GM10847 (cell line): ENCODE data around the gene CRYBG1.

Source experiments
- POLR2A ChIP-seq: IDR thresholded peaks from 2 replicates; pipeline ENCODE4 v1.6.1; 2011; ENCODE audit not compliant: insufficient read length; ENCODE audit errors: extremely low read depth

CRYBG1 gene

DNA sequence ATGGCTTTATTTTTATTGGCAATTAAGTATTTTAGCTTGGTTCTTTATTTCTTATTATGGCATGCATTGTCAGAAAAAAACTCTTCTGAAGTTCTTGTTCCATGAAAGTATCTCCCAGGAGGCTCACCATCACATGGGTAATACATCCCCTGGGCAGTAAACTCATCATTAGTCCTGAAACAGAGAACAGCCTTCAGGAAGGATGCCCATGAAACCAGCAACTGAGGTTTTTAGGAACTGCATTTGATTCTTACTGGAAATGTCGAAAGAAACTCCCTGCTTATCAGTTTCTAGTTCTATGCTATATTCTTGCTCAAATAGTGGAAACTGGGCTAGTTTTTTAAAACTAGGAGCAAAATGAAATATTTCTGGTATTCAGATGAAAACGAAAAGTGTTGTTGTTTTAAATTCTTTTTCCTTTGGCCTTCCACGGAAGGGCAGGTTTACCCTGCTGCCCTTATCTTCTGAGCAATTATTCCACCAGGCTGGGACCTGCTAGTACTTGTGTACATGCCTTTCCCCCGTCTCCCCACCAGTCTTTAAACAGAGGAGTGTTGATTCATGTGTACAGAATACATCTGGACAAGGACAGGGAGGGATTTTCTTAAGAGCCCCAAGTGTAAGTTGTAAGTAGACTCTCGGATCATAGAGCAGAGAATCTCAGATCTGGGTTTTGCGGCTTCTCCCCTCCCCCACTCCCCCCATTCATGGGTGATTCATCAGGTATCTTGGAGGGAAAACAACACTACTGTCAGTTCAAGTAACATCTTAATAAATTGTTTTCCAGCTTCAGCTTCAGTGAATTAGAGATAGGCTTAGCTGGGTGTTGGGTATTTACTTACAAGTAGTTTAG lies 187.3 kb downstream of the CRYBG1 start:
- no peak for TF ChIP-seq POLR2A

- no peak for TF ChIP-seq POLR2A
These were observed 189.0 kb downstream of the CRYBG1 start for GRCh38 chr6:106549521-106549920.

GRCh38 chr6:106551155-106551554 lies 190.6 kb downstream of the CRYBG1 start:
- TF ChIP-seq POLR2A = no peak

DNA sequence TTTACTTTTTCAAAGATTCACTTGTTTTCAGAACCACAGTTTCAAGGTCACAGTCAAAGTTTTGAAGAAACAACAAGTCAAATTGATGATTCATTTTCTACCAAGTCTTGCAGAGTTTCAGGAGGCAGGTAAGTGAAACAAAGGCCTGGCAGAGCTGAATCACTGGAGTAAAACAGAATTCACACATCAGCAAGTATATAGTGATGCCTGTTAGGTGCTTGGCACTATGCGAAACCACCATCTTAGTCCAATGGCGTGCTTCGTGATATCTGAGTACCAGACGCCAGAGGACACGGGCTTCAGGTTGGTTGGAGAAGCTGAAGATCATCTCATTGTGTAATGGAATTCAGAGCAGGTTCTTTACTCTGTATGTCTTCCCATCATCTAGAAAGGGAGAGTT lies 192.9 kb downstream of the CRYBG1 start:
- no peak for TF ChIP-seq POLR2A

GRCh38 chr6:106555767-106556166 lies 195.2 kb downstream of the CRYBG1 start:
- no peak for TF ChIP-seq POLR2A

GRCh38 chr6:106556368-106556960 lies 195.9 kb downstream of the CRYBG1 start:
- TF ChIP-seq POLR2A = no peak

- no peak for TF ChIP-seq POLR2A
These were observed 197.3 kb downstream of the CRYBG1 start for GRCh38 chr6:106557837-106558236.

GRCh38 chr6:106558364-106558763 lies 197.8 kb downstream of the CRYBG1 start:
- TF ChIP-seq POLR2A = no peak

GRCh38 chr6:106560996-106561685 lies 200.6 kb downstream of the CRYBG1 start:
- TF ChIP-seq POLR2A = no peak

GRCh38 chr6:106561686-106562405 lies 201.3 kb downstream of the CRYBG1 start:
- no peak for TF ChIP-seq POLR2A

- TF ChIP-seq POLR2A = no peak
These were observed 203.1 kb downstream of the CRYBG1 start for GRCh38 chr6:106563614-106564013.

DNA sequence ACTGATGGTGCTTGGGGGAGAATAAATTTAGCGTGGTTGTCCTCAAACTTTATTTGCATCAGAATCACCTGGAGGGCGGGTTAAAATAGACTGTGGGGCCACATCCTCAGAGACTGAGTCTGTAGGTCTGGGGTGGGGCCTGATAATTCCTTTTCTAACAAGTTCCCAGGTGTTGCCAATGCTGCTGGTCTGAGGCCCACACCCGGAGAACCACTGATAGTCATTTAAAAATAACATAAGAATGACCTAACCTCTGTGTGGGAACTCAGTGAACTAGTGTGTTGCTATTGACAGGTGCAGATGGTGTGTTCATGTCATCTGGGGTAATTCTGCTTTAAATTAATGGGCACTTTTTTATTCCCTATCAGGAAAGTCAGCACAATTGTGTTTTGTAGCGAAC lies 204.0 kb downstream of the CRYBG1 start:
- no peak for TF ChIP-seq POLR2A

GRCh38 chr6:106568530-106568929 lies 208.0 kb downstream of the CRYBG1 start:
- TF ChIP-seq POLR2A = no peak

GRCh38 chr6:106569428-106569827 lies 208.9 kb downstream of the CRYBG1 start:
- no peak for TF ChIP-seq POLR2A

- no peak for TF ChIP-seq POLR2A
These were observed 211.9 kb downstream of the CRYBG1 start for GRCh38 chr6:106572436-106572835.
